ENCODE data around the gene DHX38. TPM values are rescaled to one million over a fixed set of nuclear protein-coding genes. Genes with fewer than 3 reads are reported as not detected.

Gene DHX38
- polyA plus RNA-seq, 1 of the 3 experiments (the other 2 are of a cell fraction) = 75.0 TPM

GRCh38 chr16:72134507-72134906 is 40.9 kb downstream of the DHX38 start (continued):
- TF ChIP-seq IRF3 (IDR thresholded peaks at IDR 0.05; ENCODE audit: low read depth, low read length) = no peak
- no peak for TF ChIP-seq EZH2phosphoT487 (IDR thresholded peaks at IDR 0.05; ENCODE audit: borderline replicate concordance, low read depth)
- TF ChIP-seq RFX5 (IDR thresholded peaks at IDR 0.05; ENCODE audit: low read length) = no peak
- no peak for TF ChIP-seq TCF12 (IDR thresholded peaks at IDR 0.05)
- no peak for TF ChIP-seq RCOR1 (IDR thresholded peaks at IDR 0.05; ENCODE audit: low read length)

GRCh38 chr16:72137380-72138063 is 43.9 kb downstream of the DHX38 start:
- Histone ChIP-seq H3K4me3 (ENCODE audit: low read depth in 2 of 2, low read length in 1 of 2) (no peak overlapping the region), H3K36me3 (replicated peaks in 1 of 2; ENCODE audit: control insufficient read depth in 1 of 2, insufficient read depth in 2 of 2, low read length in 1 of 2) (no peaks in the 10 kb centered on the region), H3K4me2 (no peak overlapping the region), H3K9me3 (no peaks in the 10 kb centered on the region), H3K27me3 (ENCODE audit: insufficient read depth) (no peaks in the 10 kb centered on the region), H2AFZ (ENCODE audit: low read depth) (no peak overlapping the region), H3K9me2 (no peaks in the 10 kb centered on the region), H4K20me1 (ENCODE audit: insufficient read depth) (no peaks in the 10 kb centered on the region), H3K27ac (ENCODE audit: low read depth in 2 of 2, low read length in 1 of 2) (no peak overlapping the region), H3K9ac (no peak overlapping the region), H3K79me2 (ENCODE audit: insufficient read depth) (no peaks in the 10 kb centered on the region), H3F3A (replicated peaks; ENCODE audit: insufficient read depth) (no peaks in the 10 kb centered on the region), H3K4me1 (ENCODE audit: control insufficient read depth in 1 of 2, insufficient read depth in 2 of 2, low read depth in 1 of 2, low read length in 1 of 2) (no peaks in the 10 kb centered on the region)
- DNase-seq = no peak
- ChIA-PET CTCF (interaction anchor here (1.5 to 3.4 kb wide), 2 partner anchors 9 to 12 kb away, joined by 4 to 15 read pairs; no protein-coding TSS in a partner anchor), POLR2A (no interaction called here)
- TF ChIP-seq POLR2AphosphoS5 (IDR thresholded peaks at IDR 0.05; ENCODE audit: low read depth, low read length) = no peak
- no peak for TF ChIP-seq FOSL2 (IDR thresholded peaks at IDR 0.05; ENCODE audit: borderline replicate concordance, low read depth)
- no peak for TF ChIP-seq EP300 (IDR thresholded peaks at IDR 0.05; ENCODE audit: borderline replicate concordance in 1 of 2, low read depth in 1 of 2, low read length in 1 of 2)
- TF ChIP-seq MAX (IDR thresholded peaks at IDR 0.05; ENCODE audit: low read depth) = no peak
- TF ChIP-seq GATA2 (CRISPR knock-in tag; IDR thresholded peaks at IDR 0.05) = no peak
- TF ChIP-seq RAD21 (IDR thresholded peaks at IDR 0.05; ENCODE audit: low read length) = no peak
- no peak for TF ChIP-seq CTCF (IDR thresholded peaks at IDR 0.05)
- TF ChIP-seq ZBTB33 (IDR thresholded peaks at IDR 0.05; ENCODE audit: borderline replicate concordance, low read depth) = no peak
- TF ChIP-seq PBX3 (IDR thresholded peaks at IDR 0.05) = no peak
- TF ChIP-seq TEAD4 (IDR thresholded peaks at IDR 0.05; ENCODE audit: borderline replicate concordance, insufficient read depth) = no peak
- TF ChIP-seq JUND (IDR thresholded peaks at IDR 0.05) = no peak
- no peak for TF ChIP-seq RFX5 (IDR thresholded peaks at IDR 0.05; ENCODE audit: low read length)
- no peak for TF ChIP-seq NFIC (IDR thresholded peaks at IDR 0.05; ENCODE audit: borderline replicate concordance)
- no peak for TF ChIP-seq MXI1 (IDR thresholded peaks at IDR 0.05; ENCODE audit: low read depth, low read length)
- WGBS (ENCODE audit: low lambda C conversion rate) = 74% methylated on average over 15 of the region's 15 CpGs

Measured in SK-N-SH (cell line).